ENCODE results near the gene CHST8.
"Not testable (repeated sequence)": the region's sequence is repeated elsewhere in the genome, so short reads cannot be mapped to it uniquely, and the experiment has no call there.

The CHST8 gene

GRCh38 chr19:33641956-33642498 lies 20.3 kb downstream of the CHST8 start:
- DNase-seq (ENCODE audit: low spot score), result no peak

GRCh38 chr19:33644284-33644836 lies 22.6 kb downstream of the CHST8 start:
- no peak for DNase-seq (ENCODE audit: low spot score)

GRCh38 chr19:33646306-33646705 lies 24.6 kb downstream of the CHST8 start:
- DNase-seq (ENCODE audit: low spot score), result no peak

GRCh38 chr19:33647146-33647545 lies 25.4 kb downstream of the CHST8 start:
- DNase-seq (ENCODE audit: low spot score), result no peak

- no peak for DNase-seq (ENCODE audit: low spot score)
Observed at GRCh38 chr19:33649627-33650305, 28.0 kb downstream of the CHST8 start.

GRCh38 chr19:33653684-33654083 lies 31.9 kb downstream of the CHST8 start:
- no peak for DNase-seq (ENCODE audit: low spot score)

- DNase-seq (ENCODE audit: low spot score), result no peak
Observed at GRCh38 chr19:33654840-33655508, 33.2 kb downstream of the CHST8 start.

- no peak for DNase-seq (ENCODE audit: low spot score)
Observed at GRCh38 chr19:33659835-33660234, 38.1 kb downstream of the CHST8 start.

GRCh38 chr19:33660410-33661124 lies 38.8 kb downstream of the CHST8 start:
- no peak for DNase-seq (ENCODE audit: low spot score)

GRCh38 chr19:33661336-33661735 lies 39.6 kb downstream of the CHST8 start:
- no peak for DNase-seq (ENCODE audit: low spot score)

GRCh38 chr19:33662391-33663092 lies 40.8 kb downstream of the CHST8 start:
- DNase-seq (ENCODE audit: low spot score), result no peak

GRCh38 chr19:33663316-33663715 lies 41.6 kb downstream of the CHST8 start:
- DNase-seq (ENCODE audit: low spot score), result not testable (repeated sequence)

GRCh38 chr19:33664744-33665143 lies 43.0 kb downstream of the CHST8 start:
- DNase-seq (ENCODE audit: low spot score), result no peak

GRCh38 chr19:33665776-33666595 lies 44.2 kb downstream of the CHST8 start:
- no peak for DNase-seq (ENCODE audit: low spot score)

- no peak for DNase-seq (ENCODE audit: low spot score)
Observed at GRCh38 chr19:33667141-33667650, 45.4 kb downstream of the CHST8 start.

- DNase-seq (ENCODE audit: low spot score), result no peak
Observed at GRCh38 chr19:33667881-33668280, 46.1 kb downstream of the CHST8 start.

- no peak for DNase-seq (ENCODE audit: low spot score)
Observed at GRCh38 chr19:33668968-33669367, 47.2 kb downstream of the CHST8 start.

- no peak for DNase-seq (ENCODE audit: low spot score)
Observed at GRCh38 chr19:33669376-33669775, 47.6 kb downstream of the CHST8 start.

GRCh38 chr19:33670398-33670797 lies 48.6 kb downstream of the CHST8 start:
- no peak for DNase-seq (ENCODE audit: low spot score)

- DNase-seq (ENCODE audit: low spot score), result no peak
Observed at GRCh38 chr19:33671211-33671610, 49.5 kb downstream of the CHST8 start.
